CD4-positive, alpha-beta T cell treated with Interferon gamma for 1 hour (primary cell): ENCODE data around the gene CERS4.
"Not testable (repeated sequence)": the region's sequence is repeated elsewhere in the genome, so short reads cannot be mapped to it uniquely, and the experiment has no call there.

Experiments used
- DNase-seq: peaks from one replicate; pipeline ENCODE4 v3.0.0-alpha.2; 2020

CERS4 gene

DNA sequence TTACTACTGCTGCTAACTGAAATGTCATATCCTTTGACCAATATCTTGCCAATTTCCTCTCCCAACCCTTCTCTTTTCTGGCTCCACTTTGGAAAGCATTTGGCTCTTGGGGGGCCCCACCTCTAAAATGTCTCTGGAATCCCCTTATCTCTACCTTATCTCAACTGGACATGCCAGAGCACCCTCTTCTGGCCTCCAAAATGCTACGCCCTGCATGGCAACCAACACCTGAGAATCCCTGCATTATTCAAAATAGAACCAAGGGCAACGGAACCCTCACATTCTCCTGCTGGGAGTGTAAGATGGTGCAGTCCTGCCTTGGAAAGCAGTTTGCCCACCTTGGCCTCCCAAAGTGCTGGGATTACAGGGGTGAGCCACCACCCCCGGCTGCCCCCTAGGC is 35.3 kb downstream of the CERS4 start:
- no peak for DNase-seq

DNA sequence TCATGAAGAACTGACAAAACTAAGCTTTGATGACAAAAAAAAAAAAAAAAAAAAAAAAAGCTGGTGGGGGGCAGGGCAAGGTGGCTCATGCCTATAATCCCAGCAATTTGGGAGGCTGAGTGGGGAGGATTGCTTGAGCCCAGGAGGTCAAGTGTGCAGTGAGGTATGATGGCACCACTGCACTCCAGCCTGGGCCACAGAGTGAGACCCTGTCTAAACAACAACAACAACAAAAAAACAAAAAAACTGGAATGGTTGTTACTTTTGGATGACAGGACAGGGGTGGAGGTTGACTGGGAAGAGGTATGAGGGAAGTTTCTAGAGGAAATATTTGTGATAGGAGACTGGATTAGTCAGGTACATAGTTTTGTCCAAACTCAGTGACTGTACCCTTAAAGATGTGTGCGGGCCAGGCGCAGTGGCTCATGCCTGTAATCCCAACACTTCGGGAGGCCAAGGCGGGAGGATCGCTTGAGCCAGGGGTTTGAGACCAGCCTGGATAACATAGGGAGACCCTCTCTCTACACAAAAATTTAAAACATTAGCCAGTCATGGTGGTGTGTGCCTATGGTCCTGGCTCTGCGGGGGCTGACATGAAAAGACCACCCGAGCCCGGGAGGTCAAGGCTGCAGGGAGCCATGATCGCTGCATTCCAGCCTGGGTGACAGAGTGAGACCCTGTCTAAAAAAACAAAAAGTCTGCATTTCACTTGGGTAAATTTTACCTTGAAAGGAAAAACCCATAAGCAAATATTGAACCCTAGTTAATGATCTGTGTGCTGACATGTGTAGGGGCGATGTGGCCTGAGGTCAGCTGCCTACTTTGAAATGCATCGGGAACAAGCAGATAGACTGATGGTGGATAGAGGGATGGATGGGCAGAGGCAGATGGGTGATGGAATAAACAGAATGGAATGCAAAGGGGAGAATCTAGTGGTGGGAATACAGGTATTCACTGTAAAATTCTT is 37.0 kb downstream of the CERS4 start:
- DNase-seq: no peak

GRCh38 chr19:8247129-8247890 is 38.1 kb downstream of the CERS4 start:
- DNase-seq: not testable (repeated sequence)

DNA sequence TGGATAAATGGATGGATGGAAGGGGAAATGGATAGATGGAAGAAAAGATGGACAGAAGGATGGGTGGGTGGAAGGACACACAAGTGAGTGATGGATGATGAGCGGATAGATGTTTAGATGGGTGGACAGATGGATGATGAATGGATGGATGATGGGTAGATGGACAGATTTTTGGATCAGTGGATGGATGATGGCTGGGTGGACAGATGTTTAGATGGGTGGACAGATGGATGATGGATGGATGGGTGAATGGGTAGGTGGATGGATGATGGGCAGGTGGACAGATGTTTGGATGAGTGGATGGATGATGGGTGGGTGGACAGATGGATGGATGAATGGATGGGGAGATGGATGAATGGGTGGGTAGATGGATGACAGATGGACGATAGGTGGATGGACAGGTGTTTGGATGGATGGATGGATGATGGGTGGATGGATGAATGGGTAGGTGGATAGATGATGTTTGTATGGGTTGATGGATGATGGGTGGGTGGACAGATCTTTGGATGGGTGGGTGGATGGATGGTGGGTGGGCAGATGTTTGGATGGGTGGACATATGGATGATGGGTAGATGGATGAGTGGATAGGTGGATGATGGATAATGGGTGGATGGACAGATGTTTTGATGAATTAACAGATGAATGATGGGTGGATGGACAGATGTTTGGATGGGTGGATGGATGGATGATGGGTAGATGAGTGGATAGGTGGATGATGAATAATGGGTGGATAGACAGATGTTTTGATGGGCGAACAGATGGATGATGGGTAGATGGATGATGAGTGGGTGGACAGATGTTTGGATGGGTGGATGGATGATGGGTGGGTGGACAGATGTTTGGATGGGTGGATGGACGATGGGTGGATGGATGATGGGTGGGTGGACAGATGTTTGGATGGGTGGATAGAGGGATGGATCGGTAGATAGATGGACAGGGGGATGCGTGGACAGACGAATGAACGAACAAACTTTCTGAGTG is 39.5 kb downstream of the CERS4 start:
- DNase-seq: no peak

GRCh38 chr19:8250596-8250995 is 41.4 kb downstream of the CERS4 start:
- no peak for DNase-seq

DNA sequence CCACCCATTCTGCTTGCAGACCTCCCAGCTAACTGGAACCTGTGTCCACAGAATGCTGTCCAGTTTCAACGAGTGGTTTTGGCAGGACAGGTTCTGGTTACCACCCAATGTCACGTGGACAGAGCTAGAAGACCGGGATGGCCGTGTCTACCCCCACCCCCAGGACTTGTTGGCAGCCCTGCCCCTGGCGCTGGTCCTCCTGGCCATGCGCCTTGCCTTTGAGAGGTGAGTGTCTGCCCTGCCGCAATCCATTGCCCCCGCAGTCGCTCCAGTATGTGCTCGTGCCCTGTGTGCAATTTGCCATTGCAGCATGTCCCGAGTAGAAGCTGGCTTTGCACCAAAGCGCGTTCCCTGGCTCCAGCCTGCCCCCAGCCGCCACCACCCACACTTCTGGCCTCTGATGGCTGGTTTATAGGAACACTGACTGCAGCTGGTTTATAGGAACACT is 41.9 kb downstream of the CERS4 start:
- no peak for DNase-seq

DNA sequence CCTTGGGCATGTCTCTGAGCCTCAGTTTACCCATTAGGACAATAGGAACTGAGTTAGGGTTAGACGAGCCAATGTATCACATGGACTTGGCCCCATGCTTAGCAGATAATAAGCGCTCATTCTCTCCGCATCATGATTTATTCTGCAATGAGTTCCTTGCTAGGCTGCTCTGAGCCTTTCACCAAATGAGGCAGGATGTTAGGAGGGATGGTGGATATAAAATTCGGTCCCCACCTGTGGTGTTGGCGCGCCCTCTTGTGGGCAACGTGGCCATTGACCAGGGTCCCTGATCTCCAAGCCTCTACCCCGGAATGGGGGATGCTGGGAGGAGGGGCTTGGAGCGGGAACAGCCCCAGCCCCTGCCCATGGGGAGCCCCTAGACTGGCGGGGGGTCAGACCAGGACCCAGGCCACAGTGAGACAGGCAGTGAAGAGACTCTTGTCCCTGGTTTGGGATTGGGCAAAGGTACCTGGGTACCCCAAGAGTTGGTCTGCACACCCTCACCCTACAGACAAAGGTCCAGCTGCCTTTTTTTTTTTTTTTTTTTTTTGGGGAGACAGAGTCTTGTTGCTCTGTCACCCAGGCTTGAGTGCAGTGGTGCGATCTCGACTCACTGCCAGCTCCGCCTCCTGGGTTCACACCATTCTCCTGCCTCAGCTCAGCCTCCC is 43.9 kb downstream of the CERS4 start:
- peak; percentile 76 for DNase-seq

DNA sequence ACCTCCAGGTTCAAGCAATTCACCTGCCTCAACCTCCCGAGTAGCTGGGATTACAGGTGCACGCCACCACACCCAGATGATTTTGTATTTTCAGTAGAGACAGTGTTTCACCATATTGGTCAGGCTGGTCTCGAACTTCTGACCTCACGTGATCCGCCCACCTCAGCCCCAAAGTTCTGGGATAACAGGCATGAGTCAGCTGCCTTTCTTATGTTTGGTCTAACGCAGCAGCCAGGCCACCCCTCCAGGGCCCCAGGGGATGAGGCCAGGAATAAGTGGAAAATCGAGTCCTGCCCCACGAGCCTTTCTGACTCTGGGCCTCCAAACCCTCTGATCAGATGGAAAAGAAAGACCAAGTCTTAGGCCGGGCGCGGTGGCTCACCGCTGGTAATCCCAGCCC is 44.5 kb downstream of the CERS4 start:
- no peak for DNase-seq

- DNase-seq: no peak
Measured at GRCh38 chr19:8254286-8255001, 45.3 kb downstream of the CERS4 start.

- DNase-seq: no peak
Measured at GRCh38 chr19:8255426-8256125, 46.4 kb downstream of the CERS4 start.

- no peak for DNase-seq
Measured at GRCh38 chr19:8256276-8257051, 47.3 kb downstream of the CERS4 start.

DNA sequence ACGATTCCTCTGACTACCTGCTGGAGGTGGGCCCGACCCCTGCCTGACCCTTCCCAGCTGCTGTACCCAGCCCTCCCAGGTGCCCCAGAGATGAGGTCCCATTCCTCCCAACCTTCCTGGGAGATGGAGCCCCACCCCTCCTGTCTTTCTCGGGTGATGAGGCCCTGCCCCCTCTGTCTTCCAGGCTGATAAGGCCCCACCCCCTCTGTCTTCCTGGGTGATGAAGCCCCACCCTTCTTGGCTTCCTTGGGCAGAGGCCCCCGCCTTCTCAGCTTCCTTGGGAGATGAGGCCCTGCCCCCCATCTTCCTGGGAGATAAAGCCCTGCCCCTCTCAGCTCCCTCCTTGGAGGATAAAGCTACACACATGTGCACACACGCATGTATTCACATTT is 47.9 kb downstream of the CERS4 start:
- no peak for DNase-seq

DNA sequence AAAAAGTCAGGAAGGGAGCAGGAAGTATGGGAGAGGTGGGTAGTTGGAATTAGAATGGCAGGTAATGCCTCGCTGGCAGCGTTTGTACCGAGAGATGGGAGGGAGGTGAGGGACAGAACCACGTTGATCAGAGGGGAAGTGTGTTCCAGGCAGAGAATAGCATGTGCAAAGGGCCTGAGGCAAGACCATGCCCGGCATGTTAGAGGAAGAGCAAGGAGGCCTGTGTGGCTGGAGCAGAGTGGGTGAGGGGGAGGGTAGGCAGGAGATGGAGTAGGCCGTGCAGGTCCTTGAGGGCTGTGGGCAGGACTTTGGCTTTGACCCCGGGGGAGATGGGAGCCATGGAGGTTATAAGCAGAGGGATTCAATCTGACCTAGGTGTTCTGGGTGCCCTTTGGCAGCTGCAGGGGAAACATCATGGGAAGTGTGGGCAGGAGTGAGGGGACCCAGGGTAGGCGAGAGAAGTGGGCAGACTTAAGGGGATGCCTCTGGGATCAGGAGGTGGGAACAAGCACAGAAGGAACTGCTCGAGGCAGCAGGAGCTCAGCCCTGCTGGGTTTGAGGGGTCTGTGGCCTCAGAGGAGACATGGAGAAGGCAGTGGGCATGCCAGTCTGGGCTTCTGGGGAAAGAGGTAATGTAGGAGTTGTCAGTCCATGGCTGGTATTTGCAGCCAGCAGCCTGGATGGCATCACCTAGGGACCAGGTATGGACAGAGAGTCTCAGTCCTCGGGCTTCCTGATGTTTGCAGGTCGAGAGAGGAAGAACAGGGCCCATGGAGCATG is 50.2 kb downstream of the CERS4 start:
- no peak for DNase-seq

GRCh38 chr19:8259922-8260247 is 50.7 kb downstream of the CERS4 start:
- DNase-seq: no peak

DNA sequence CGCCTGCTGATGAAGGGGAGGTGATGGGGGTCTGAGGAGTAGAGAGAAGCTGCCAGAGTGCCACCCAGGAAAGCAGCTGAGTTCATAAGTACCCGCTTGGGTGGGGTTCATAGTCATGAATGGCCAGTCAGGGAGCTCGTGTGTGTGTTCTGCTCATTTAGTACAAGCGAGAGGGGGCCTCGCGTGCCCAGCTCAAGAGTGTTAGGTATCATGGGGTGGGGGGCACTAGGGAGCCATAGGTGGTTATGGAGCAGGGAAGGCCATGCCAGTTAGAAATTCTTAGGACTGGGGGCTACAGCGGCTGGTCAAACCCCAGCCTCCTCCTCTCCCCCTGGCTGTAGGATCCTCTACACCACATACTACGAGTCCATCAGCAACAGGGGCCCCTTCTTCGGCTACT is 52.2 kb downstream of the CERS4 start:
- no peak for DNase-seq

DNA sequence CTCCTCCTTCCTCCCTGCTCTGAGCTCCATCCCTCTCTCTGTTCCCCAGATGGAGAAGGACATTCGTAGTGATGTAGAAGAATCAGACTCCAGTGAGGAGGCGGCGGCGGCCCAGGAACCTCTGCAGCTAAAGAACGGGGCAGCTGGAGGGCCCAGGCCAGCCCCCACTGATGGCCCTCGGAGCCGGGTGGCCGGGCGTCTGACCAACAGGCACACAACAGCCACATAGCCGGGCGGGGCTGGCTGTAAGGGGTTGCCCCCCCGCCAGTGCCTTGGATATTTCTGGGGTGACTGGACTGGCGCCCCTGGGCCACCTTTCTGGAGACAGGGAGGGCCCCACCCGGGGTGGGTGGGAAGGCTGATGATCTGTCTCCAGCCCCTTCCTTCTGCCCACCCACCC is 52.7 kb downstream of the CERS4 start:
- no peak for DNase-seq

- DNase-seq: no peak
Measured at GRCh38 chr19:8262431-8262830, 53.3 kb downstream of the CERS4 start.

DNA sequence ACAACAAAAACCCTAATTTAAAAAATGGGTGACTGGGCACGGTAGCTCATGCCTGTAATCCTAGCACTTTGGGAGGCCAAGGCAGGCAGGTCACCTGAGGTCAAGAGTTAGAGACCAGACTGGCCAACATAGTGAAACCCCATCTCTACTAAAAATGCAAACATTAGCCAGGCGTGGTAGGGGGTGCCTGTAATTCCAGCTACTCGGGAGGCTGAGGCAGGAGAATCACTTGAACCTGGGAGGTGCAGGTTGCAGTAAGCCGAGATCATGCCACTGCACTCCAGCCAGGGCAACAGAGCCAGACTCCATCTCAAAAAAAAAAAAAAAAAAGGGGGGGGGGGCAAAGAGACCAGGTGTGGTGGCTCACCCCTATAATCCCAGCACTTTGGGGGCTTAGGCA is 55.1 kb downstream of the CERS4 start:
- DNase-seq: not testable (repeated sequence)

- DNase-seq: no peak
Measured at GRCh38 chr19:8265872-8266271, 56.7 kb downstream of the CERS4 start.
